GM13976 (cell line): ENCODE data around the gene CHN1.

Source experiments
- DNase-seq: peaks from one replicate; pipeline ENCODE4 v3.0.0; 2012; ENCODE audit warnings: low spot score
- in situ Hi-C: fragments of 300-500 bp; cut with MboI; formaldehyde crosslinking; loops from one replicate; pipeline ENCODE4 v1.12.0; 2022; ENCODE audit warnings: low sequenced_read_pairs, mixed read lengths, inconsistent platforms; ENCODE audit not compliant: unreplicated experiment
- TF ChIP-seq, protein P1 (sequence below): IDR thresholded peaks from 2 replicates; pipeline ENCODE4 v1.5.1; 2012; ENCODE audit warnings: borderline replicate concordance, mild to moderate bottlenecking; ENCODE audit not compliant: insufficient read depth; ENCODE audit errors: extremely low read depth, missing control alignments, control extremely low read depth

CHN1 gene

GRCh38 chr2:174951745-174952144 lies 53.4 kb downstream of the CHN1 start:
- TF ChIP-seq, protein P1, sequence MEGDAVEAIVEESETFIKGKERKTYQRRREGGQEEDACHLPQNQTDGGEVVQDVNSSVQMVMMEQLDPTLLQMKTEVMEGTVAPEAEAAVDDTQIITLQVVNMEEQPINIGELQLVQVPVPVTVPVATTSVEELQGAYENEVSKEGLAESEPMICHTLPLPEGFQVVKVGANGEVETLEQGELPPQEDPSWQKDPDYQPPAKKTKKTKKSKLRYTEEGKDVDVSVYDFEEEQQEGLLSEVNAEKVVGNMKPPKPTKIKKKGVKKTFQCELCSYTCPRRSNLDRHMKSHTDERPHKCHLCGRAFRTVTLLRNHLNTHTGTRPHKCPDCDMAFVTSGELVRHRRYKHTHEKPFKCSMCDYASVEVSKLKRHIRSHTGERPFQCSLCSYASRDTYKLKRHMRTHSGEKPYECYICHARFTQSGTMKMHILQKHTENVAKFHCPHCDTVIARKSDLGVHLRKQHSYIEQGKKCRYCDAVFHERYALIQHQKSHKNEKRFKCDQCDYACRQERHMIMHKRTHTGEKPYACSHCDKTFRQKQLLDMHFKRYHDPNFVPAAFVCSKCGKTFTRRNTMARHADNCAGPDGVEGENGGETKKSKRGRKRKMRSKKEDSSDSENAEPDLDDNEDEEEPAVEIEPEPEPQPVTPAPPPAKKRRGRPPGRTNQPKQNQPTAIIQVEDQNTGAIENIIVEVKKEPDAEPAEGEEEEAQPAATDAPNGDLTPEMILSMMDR = no peak
- in situ Hi-C loops = no loop called here
- no peak for DNase-seq

DNA sequence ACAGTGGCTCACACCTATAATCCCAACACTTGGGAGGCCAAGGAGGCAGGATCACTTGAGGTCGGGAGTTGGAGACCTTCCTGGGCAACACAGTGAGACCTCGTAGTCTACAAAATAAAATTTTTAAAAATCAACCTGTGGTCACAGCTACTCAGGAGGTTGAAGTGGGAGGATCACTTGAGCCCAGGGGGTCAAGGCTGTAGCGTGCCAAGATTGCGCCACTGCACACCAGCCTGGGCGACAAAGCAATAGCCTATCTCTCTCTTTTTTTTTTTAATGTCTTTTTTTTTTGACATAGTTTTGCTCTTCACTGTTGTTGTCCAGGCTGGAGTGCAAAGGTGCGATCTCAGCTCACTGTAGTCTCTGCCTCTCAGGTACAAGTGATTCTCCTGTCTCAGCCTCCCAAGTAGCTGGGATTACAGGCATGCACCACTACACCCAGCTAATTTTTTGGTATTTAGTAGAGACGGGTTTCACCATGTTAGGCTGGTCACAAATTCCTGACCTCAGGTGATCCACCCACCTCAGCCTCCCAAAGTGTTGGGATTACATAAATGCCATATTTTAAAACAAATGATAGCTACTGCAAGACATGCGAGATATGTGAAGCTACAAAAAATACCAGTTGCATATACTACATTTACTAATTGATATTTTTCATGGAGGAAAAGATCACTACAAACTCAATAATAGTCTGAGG lies 55.0 kb downstream of the CHN1 start:
- DNase-seq = no peak
- TF ChIP-seq, protein P1 = no peak
- in situ Hi-C loops = no loop called here

DNA sequence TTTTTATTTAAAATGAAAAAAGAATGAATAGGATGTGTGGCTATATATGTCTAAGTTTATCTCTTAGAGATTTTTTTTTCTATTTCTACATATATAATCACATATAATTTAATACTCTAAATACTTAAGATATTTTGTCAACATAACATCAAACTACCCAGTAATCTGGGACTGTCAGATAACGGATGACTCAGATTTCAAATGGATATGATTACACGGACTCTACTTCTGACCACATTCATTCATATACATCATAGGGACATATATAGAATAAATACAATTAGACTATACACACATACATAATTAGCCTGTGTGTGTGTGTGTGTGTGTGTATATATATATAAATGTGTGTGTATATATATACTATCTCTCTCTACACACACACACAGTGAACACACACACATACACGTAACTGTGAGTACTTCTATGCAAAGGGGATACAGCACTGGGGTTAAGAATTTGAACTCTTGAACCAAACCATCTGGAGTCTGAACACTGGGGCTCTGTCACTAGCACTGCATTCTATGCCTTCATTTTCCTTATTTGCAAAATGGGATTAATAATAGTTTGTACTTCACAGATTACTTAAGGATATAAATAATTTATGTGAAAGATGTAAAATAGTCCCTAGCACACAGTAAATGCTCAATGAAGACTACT lies 59.5 kb downstream of the CHN1 start:
- TF ChIP-seq, protein P1 = no peak
- in situ Hi-C loops = no loop called here
- no peak for DNase-seq

- in situ Hi-C loops = no loop called here
- TF ChIP-seq, protein P1 = no peak
These were observed 66.1 kb downstream of the CHN1 start for GRCh38 chr2:174939046-174939445.

DNA sequence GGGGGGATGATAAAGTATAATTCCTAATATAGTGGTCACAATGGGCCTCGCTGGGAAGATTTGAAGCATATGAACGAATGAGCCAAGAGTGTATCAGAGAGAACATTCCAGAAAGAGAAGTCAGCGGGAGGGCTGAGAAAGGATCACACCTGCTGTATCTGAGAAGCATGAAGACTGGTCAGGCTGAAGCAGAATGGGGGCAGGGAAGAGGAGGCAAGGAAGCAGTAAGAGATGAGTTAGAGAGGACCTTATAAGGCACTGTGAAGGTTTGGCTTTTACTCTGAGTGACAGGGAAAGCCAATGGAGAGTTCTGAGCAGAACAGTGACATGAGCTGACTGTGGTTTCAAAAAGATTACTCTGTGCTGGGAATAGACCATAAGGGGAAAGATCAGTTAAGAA lies 73.5 kb downstream of the CHN1 start:
- DNase-seq = no peak
- in situ Hi-C loops = no loop called here
- TF ChIP-seq, protein P1 = no peak

More at GRCh38 chr2:174939046-174939445, 66.1 kb downstream of the CHN1 start:
- DNase-seq = no peak

GRCh38 chr2:174929786-174930185 lies 75.4 kb downstream of the CHN1 start:
- in situ Hi-C loops = no loop called here
- TF ChIP-seq, protein P1 = no peak
- no peak for DNase-seq
